ENCODE measurements around the gene RNU5B-1.

- TF ChIP-seq CTCF (IDR thresholded peaks at IDR 0.05) = no peak
- no peak for TF ChIP-seq POLR2A (IDR thresholded peaks at IDR 0.05)
These were observed 45.9 kb upstream of the RNU5B-1 start for GRCh38 chr15:65258375-65259262.

All from thyroid gland (tissue), 4 donors.